Measurements from ENCODE around the gene OLFML2B.

The OLFML2B gene

GRCh38 chr1:162070094-162070748, 46.6 kb upstream of the OLFML2B start:
- H4K20me1 ChIP-seq (ENCODE audit: insufficient read depth, low read length) = peaks cover 8% of the 10 kb centered on the region
- H3K79me2 ChIP-seq (ENCODE audit: insufficient read depth, low read length) = no peaks in the 10 kb centered on the region
- H3K4me2 ChIP-seq (ENCODE audit: insufficient read depth, low read length) = peak overlapping the region; percentile 94
- DNase-seq = no peak
- H3K9ac ChIP-seq (ENCODE audit: low read depth, low read length) = peak overlapping the region; percentile 55; the same call in 1 of the 2 replicates
- H2AFZ ChIP-seq (ENCODE audit: low read depth, low read length) = peak overlapping the region; percentile 64
- ATAC-seq (ENCODE audit: insufficient read depth, low read depth) = no peak
- peaks cover 16% of the 10 kb centered on the region for H3K4me1 ChIP-seq (ENCODE audit: insufficient read depth, low read length)
- peaks cover 53% of the 10 kb centered on the region for H3K27me3 ChIP-seq (ENCODE audit: insufficient read depth, low read length, poor library complexity)
- peak overlapping the region in 1 of 2 experiments; percentile 62; a peak in 2 of 4 replicates for H3K4me3 ChIP-seq (ENCODE audit: low read depth in 1 of 2, low read length in 2 of 2)
- no peaks in the 10 kb centered on the region for H3K9me3 ChIP-seq (ENCODE audit: insufficient read depth, low read length, severe bottlenecking)
- no peaks in the 10 kb centered on the region for H3K36me3 ChIP-seq (ENCODE audit: insufficient read depth, low read length)
- H3K27ac ChIP-seq (ENCODE audit: low read length) = no peak overlapping the region
- TF ChIP-seq CTCF (IDR thresholded peaks at IDR 0.05; ENCODE audit: borderline replicate concordance, extremely low read depth, low read length, poor library complexity, severe bottlenecking) = no peak
- peak; percentile 75 for TF ChIP-seq EZH2 (IDR thresholded peaks at IDR 0.05; ENCODE audit: borderline replicate concordance, low read depth, low read length, severe bottlenecking)

GRCh38 chr1:162069334-162070093, 45.8 kb upstream of the OLFML2B start, which contains the start of gene NOS1AP:
TSS of gene NOS1AP (plus strand) at chr1:162069691. CDS start at chr1:162070178, 487 bp downstream.
- Histone ChIP-seq H3K4me3 (ENCODE audit: low read depth in 1 of 2, low read length in 2 of 2) (peak within 1 kb of the TSS; percentile 19 to 62; a peak in 3 of 4 replicates), H2AFZ (ENCODE audit: low read depth, low read length) (peak within 1 kb of the TSS; percentile 64), H3K27me3 (ENCODE audit: insufficient read depth, low read length, poor library complexity) (peaks cover 53% of the 10 kb centered on the region), H3K4me2 (ENCODE audit: insufficient read depth, low read length) (peak within 1 kb of the TSS; percentile 94), H3K79me2 (ENCODE audit: insufficient read depth, low read length) (no peaks in the 10 kb centered on the region), H3K36me3 (ENCODE audit: insufficient read depth, low read length) (no peaks in the 10 kb centered on the region), H3K4me1 (ENCODE audit: insufficient read depth, low read length) (peaks cover 16% of the 10 kb centered on the region), H4K20me1 (ENCODE audit: insufficient read depth, low read length) (peaks cover 8% of the 10 kb centered on the region), H3K27ac (ENCODE audit: low read length) (no peak within 1 kb of the TSS), H3K9me3 (ENCODE audit: insufficient read depth, low read length, severe bottlenecking) (no peaks in the 10 kb centered on the region), H3K9ac (ENCODE audit: low read depth, low read length) (peak within 1 kb of the TSS; percentile 55; the same call in 1 of the 2 replicates)
- peak; percentile 75 for DNase-seq
- ATAC-seq (ENCODE audit: insufficient read depth, low read depth) = peak; percentile 100
- TF ChIP-seq EZH2 (IDR thresholded peaks at IDR 0.05; ENCODE audit: borderline replicate concordance, low read depth, low read length, severe bottlenecking) (no peak), CTCF (IDR thresholded peaks at IDR 0.05; ENCODE audit: borderline replicate concordance, extremely low read depth, low read length, poor library complexity, severe bottlenecking) (peak; percentile 18)

GRCh38 chr1:162068301-162068700, 44.6 kb upstream of the OLFML2B start:
- H4K20me1 ChIP-seq (ENCODE audit: insufficient read depth, low read length) = peaks cover 8% of the 10 kb centered on the region
- no peaks in the 10 kb centered on the region for H3K79me2 ChIP-seq (ENCODE audit: insufficient read depth, low read length)
- TF ChIP-seq EZH2 (IDR thresholded peaks at IDR 0.05; ENCODE audit: borderline replicate concordance, low read depth, low read length, severe bottlenecking) (peak; percentile 41), CTCF (IDR thresholded peaks at IDR 0.05; ENCODE audit: borderline replicate concordance, extremely low read depth, low read length, poor library complexity, severe bottlenecking) (no peak)
- no peaks in the 10 kb centered on the region for H3K9me3 ChIP-seq (ENCODE audit: insufficient read depth, low read length, severe bottlenecking)
- peaks cover 53% of the 10 kb centered on the region for H3K27me3 ChIP-seq (ENCODE audit: insufficient read depth, low read length, poor library complexity)
- no peak overlapping the region for H3K4me2 ChIP-seq (ENCODE audit: insufficient read depth, low read length)
- no peak overlapping the region for H2AFZ ChIP-seq (ENCODE audit: low read depth, low read length)
- ATAC-seq (ENCODE audit: insufficient read depth, low read depth) (no peak), DNase-seq (no peak)
- no peak overlapping the region for H3K4me3 ChIP-seq (ENCODE audit: low read depth in 1 of 2, low read length in 2 of 2)
- no peak overlapping the region for H3K27ac ChIP-seq (ENCODE audit: low read length)
- no peaks in the 10 kb centered on the region for H3K36me3 ChIP-seq (ENCODE audit: insufficient read depth, low read length)
- H3K4me1 ChIP-seq (ENCODE audit: insufficient read depth, low read length) = peaks cover 16% of the 10 kb centered on the region
- no peak overlapping the region for H3K9ac ChIP-seq (ENCODE audit: low read depth, low read length)
